Measurements from ENCODE around the gene RAD9A.

The RAD9A gene

DNA sequence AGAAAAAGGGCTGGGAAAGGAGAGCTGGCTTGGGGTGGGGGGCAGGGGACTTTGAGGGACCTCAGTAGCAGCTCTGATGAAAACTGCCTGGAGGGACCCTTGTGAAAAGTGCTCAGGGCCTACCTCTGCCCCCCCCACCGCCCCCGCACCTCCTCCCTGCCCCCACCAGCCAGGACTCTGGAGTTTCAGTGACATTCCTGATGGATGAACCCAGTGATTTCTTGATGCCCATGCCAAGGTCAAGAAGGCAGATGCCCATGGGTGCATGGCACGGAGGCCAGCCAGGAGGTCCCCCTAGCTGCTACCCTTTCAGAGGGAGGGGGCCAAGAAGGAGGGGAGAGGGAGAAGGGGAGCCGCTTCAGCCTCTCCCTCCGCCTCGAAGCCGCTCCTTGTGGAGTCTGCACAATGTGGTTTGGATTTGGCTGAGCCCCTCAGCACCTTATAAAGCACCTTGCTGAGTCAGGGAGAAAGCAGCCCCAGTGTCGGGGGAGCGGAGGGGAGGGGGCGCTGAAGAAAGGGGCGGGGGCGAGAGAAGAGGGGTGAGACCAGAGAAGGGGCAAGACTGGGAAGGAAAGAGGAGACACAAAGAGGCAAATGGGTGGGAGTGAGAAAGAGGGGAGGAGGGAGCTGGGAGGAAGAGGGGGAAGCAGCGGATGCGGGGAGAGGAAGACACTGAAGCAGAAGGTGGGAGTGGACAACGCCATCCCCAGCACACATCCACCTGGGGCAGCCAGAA lies 16.3 kb upstream of the RAD9A start:
- DNase-seq (ENCODE audit: extremely low read depth, low read depth) = no peak
- TF ChIP-seq, protein P1, sequence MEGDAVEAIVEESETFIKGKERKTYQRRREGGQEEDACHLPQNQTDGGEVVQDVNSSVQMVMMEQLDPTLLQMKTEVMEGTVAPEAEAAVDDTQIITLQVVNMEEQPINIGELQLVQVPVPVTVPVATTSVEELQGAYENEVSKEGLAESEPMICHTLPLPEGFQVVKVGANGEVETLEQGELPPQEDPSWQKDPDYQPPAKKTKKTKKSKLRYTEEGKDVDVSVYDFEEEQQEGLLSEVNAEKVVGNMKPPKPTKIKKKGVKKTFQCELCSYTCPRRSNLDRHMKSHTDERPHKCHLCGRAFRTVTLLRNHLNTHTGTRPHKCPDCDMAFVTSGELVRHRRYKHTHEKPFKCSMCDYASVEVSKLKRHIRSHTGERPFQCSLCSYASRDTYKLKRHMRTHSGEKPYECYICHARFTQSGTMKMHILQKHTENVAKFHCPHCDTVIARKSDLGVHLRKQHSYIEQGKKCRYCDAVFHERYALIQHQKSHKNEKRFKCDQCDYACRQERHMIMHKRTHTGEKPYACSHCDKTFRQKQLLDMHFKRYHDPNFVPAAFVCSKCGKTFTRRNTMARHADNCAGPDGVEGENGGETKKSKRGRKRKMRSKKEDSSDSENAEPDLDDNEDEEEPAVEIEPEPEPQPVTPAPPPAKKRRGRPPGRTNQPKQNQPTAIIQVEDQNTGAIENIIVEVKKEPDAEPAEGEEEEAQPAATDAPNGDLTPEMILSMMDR (IDR thresholded peaks at IDR 0.05; ENCODE audit: low read depth, low read length, missing control alignments) = no peak
- H3K4me3 ChIP-seq (replicated peaks; ENCODE audit: low read depth, low read length) = no peak overlapping the region

DNA sequence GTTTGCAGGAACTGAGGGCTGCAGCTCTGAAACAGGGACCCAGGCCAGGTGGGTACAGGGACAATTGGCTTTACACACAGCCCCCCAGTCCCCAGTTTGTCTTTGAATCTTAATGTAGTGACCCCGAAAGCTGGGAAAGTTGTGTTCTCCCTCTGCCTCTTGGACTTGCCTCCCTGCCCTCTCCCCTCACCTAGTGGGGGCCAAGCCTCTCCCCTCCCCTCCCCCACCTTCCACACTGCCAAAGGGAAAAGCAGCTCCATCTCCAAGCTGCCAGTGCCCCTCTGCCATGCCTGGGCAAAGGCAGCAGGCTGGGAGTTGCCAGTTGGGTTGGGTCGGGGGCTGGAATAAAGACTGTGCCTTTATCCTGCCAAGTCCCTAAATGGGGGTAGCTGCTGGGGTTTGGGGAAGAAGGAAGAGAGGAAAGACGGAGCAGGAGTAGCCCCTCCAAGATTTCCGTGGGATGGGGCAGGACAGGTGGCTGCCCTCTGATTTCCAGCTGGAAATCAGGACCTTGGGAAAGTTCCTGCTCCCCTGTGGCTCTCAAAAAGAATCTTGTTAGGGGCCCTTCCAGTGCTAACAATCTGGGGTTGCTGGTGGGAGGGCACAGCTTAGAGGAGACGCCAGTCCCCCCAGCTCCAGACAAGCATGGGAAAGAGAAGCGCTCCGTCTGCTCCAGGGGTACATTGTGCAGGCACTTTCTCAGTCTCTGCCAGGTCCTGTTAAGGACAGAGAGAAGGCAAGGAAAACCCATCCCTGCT lies 15.5 kb upstream of the RAD9A start:
- no peak overlapping the region for H3K4me3 ChIP-seq (replicated peaks; ENCODE audit: low read depth, low read length)
- DNase-seq (ENCODE audit: extremely low read depth, low read depth) = no peak
- TF ChIP-seq, protein P1 (IDR thresholded peaks at IDR 0.05; ENCODE audit: low read depth, low read length, missing control alignments) = no peak

DNA sequence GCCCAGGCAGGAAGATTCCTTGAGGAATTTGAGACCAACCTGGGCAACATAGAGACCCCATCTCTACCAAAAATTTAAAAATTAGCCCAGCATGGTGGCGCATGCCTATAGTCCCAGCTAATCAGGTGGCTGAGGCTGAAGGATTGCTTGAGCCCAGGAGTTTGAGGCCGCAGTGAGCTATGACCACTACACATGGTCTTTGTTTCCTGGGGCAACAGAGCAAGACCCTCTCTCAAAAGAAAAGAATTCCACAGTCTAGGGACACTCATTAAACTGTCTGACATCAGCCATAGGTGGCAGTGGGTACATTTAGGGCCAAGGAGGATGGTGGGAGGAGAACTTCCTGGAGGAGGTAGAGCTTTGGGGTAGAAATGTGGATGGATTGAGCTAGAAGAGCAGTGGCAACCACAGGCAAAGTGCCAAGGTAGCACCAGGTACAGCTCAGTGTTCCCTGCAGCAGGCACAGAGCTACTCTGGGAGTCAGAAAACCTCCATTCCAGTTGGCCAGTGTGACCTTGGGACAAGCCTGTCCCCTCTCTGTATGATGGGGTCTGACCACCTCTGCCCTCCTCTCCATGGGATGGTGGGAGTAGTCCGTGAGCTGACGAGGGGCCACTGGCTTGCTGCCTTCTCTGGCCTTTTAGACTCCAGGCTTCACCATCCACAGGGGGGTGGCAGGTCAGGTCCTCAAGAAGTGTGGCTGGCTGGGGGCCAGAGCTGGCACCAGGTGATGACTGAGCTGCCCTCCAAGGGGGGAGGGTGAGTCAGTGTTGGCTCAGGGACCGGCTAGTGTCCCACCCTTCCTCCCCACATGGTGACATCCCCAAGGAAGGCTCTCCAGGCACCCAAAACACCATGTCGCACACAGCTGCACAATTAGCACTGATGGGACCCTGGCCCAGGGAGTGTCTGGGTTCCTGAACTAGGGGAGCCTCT lies 14.6 kb upstream of the RAD9A start:
- no peak for DNase-seq (ENCODE audit: extremely low read depth, low read depth)
- TF ChIP-seq, protein P1 (IDR thresholded peaks at IDR 0.05; ENCODE audit: low read depth, low read length, missing control alignments) = no peak
- H3K4me3 ChIP-seq (replicated peaks; ENCODE audit: low read depth, low read length) = no peak overlapping the region

DNA sequence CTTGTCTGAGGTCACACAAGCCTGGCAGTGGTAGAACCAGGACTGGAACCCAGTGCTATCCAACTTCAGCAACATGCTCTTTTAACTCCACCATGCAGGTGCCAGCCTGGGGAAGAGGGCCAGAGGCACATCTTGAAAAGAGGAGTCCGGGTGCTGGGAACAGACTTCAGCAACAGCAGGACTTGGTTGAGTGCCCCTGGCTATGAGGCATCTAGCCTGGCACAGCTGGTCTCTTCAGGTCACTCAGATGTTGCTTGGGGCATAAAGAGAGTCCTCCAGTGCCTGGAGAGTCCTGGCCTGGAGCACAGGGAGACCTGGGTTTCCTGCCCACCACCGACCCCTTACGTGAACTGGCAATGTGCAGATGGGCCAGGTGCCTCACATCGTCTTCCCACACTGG lies 13.2 kb upstream of the RAD9A start:
- TF ChIP-seq, protein P1 (IDR thresholded peaks at IDR 0.05; ENCODE audit: low read depth, low read length, missing control alignments) = no peak
- no peak overlapping the region for H3K4me3 ChIP-seq (replicated peaks; ENCODE audit: low read depth, low read length)

DNA sequence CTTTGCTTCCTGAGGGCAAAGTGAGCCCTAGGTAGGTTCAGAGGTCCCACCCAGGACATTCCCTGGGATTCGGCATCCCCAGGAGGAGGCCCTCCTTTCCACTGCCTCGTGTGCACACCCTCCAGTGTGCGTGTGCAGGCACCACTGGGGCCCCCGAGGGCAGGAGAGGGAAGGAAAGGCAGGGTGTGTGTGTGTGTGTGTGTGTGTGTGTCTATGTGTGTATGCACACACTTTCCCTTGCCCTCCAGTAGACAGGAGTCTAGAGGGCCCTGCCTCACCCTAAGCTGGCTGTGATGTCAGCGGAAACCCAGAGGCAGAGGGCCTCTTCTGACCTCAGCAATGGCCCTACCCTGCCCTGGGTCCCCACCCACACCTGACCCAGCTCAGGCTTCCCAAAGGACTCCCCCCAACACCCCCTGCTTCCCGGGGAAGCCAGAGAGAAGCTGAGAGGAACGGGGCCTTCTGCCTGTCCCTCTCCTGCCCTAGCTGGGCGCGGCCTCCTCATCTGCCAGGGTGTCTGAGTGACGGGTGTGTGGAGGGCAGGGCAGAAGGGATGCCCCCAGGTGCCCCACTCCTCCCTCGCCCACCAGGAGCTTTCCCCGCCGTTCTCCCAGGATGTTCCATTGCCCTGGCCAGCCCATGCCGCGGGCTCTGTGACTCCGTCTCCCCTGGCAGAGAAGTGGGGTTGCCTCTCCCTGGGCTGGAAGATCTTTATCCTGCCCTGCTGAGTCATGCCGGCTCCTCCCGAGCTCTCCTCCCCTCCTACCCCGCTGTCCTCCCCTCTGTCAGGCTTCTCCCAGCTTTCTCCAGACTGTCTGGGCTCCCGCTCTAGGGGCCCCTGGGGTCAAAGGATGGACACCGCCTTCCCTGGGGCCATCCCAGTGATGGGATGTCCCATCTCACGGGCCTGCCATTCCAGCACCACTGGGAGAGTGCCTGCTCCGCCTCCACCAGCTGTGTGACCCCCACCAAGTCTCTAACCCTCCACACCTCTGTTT lies 12.4 kb upstream of the RAD9A start:
- no peak overlapping the region for H3K4me3 ChIP-seq (replicated peaks; ENCODE audit: low read depth, low read length)
- DNase-seq (ENCODE audit: extremely low read depth, low read depth) = no peak
- TF ChIP-seq, protein P1 (IDR thresholded peaks at IDR 0.05; ENCODE audit: low read depth, low read length, missing control alignments) = no peak

More for the DNA sequence above, 13.2 kb upstream of the RAD9A start:
- no peak for DNase-seq (ENCODE audit: extremely low read depth, low read depth)

All from HFF-Myc (cell line).